Mesenchymal stem cell (in vitro differentiated cells and primary cell): Measurements from ENCODE around the gene JAK2.

ENCODE experiments used
- DNase-seq: peaks from one replicate; pipeline ENCODE4 v3.0.0-alpha.2; 2013
- H2AFZ ChIP-seq: one replicate; pipeline ENCODE4 v1.6.1; 2013; ENCODE audit warnings: low read depth, mild to moderate bottlenecking, control low read depth, inconsistent platforms, low read length, moderate library complexity
- H2AK5ac ChIP-seq: 2 replicates; pipeline ENCODE4 v1.6.1; 2013; ENCODE audit warnings: low read length, moderate library complexity, mild to moderate bottlenecking, inconsistent platforms; ENCODE audit not compliant: severe bottlenecking
- H2BK120ac ChIP-seq: one replicate; pipeline ENCODE4 v1.6.1; 2013; ENCODE audit warnings: low read depth, mild to moderate bottlenecking, inconsistent platforms, low read length, moderate library complexity
- H2BK12ac ChIP-seq, 2 experiments: one replicate each; pipeline ENCODE4 v1.6.1; 2013; ENCODE audit warnings: inconsistent platforms in 2 of 2, low read length in 2 of 2, mild to moderate bottlenecking in 2 of 2, moderate library complexity in 2 of 2, control low read depth in 1 of 2
- H2BK15ac ChIP-seq: one replicate; pipeline ENCODE4 v1.6.1; 2013; ENCODE audit warnings: mild to moderate bottlenecking, low read depth, inconsistent platforms; ENCODE audit not compliant: poor library complexity, severe bottlenecking
- H2BK5ac ChIP-seq: 2 replicates; pipeline ENCODE4 v1.6.1; 2013; ENCODE audit warnings: low read depth, mild to moderate bottlenecking, low read length, control low read depth, inconsistent platforms; ENCODE audit not compliant: poor library complexity, severe bottlenecking
- H3K14ac ChIP-seq, 2 experiments: one replicate each; pipeline ENCODE4 v1.6.1; 2013; ENCODE audit warnings: inconsistent platforms in 2 of 2, low read length in 2 of 2, control low read depth in 1 of 2, mild to moderate bottlenecking in 1 of 2, moderate library complexity in 1 of 2
- H3K18ac ChIP-seq, 2 experiments: one replicate each; pipeline ENCODE4 v1.6.1; 2013; ENCODE audit warnings: inconsistent platforms in 2 of 2, low read length in 2 of 2, control low read depth in 1 of 2, low read depth in 1 of 2, mild to moderate bottlenecking in 1 of 2
- H3K23ac ChIP-seq, 2 experiments: one replicate each; pipeline ENCODE4 v1.6.1; 2013; ENCODE audit warnings: inconsistent platforms in 2 of 2, low read length in 2 of 2, mild to moderate bottlenecking in 2 of 2, moderate library complexity in 2 of 2, control low read depth in 1 of 2
- H3K27ac ChIP-seq: 2 replicates; pipeline ENCODE4 v1.5.1; 2013; ENCODE audit warnings: mild to moderate bottlenecking, moderate library complexity, low read length, control low read depth, inconsistent platforms; ENCODE audit not compliant: poor library complexity, severe bottlenecking
- H3K27me3 ChIP-seq, 2 experiments: 2 replicates each; pipeline versions ENCODE4 v1.6.1 to v1.7.0; 2013; ENCODE audit warnings: low read length in 2 of 2, mild to moderate bottlenecking in 2 of 2, moderate library complexity in 2 of 2, control low read depth in 1 of 2, inconsistent platforms in 1 of 2; ENCODE audit not compliant: control insufficient read depth in 1 of 2, insufficient read depth in 1 of 2
- H3K36me3 ChIP-seq, 2 experiments: 2 replicates each; pipeline versions ENCODE4 v1.6.1 to v1.7.0; 2013; ENCODE audit warnings: low read length in 2 of 2, control low read depth in 1 of 2, inconsistent platforms in 1 of 2, low read depth in 1 of 2, mild to moderate bottlenecking in 1 of 2; ENCODE audit not compliant: insufficient read depth in 2 of 2, control insufficient read depth in 1 of 2
- H3K4ac ChIP-seq, 2 experiments: one replicate each; pipeline ENCODE4 v1.6.1; 2013; ENCODE audit warnings: inconsistent platforms in 2 of 2, low read length in 2 of 2, mild to moderate bottlenecking in 2 of 2, moderate library complexity in 2 of 2, control low read depth in 1 of 2, low read depth in 1 of 2
- H3K4me1 ChIP-seq: 2 replicates; pipeline ENCODE4 v1.6.1; 2013; ENCODE audit warnings: low read depth, low read length, control low read depth; ENCODE audit not compliant: control insufficient read depth, insufficient read depth
- H3K4me2 ChIP-seq: 2 replicates; pipeline ENCODE4 v1.6.1; 2013; ENCODE audit warnings: low read length, mild to moderate bottlenecking, inconsistent platforms; ENCODE audit not compliant: poor library complexity, severe bottlenecking
- H3K4me3 ChIP-seq, 2 experiments: 2 replicates each; pipeline versions ENCODE4 v1.5.1 to v1.7.0; 2013; ENCODE audit warnings: low read length in 2 of 2, mild to moderate bottlenecking in 2 of 2, control low read depth in 1 of 2, low read depth in 1 of 2; ENCODE audit not compliant: insufficient read depth in 1 of 2
- H3K79me1 ChIP-seq: replicated peaks from 2 replicates; pipeline ENCODE4 v1.6.1; 2013; ENCODE audit warnings: mild to moderate bottlenecking, control low read depth, low read length, inconsistent platforms; ENCODE audit not compliant: poor library complexity, severe bottlenecking
- H3K9ac ChIP-seq: 2 replicates; pipeline ENCODE4 v1.7.0; 2013; ENCODE audit warnings: mild to moderate bottlenecking, low read length, moderate library complexity
- H3K9me3 ChIP-seq: 2 replicates; pipeline ENCODE4 v1.7.0; 2013; ENCODE audit warnings: mild to moderate bottlenecking, low read length; ENCODE audit not compliant: control insufficient read depth
- H4K8ac ChIP-seq: one replicate; pipeline ENCODE4 v1.6.1; 2013; ENCODE audit warnings: inconsistent platforms, mild to moderate bottlenecking, low read length, moderate library complexity
- H4K91ac ChIP-seq: one replicate; pipeline ENCODE4 v1.6.1; 2013; ENCODE audit warnings: mild to moderate bottlenecking, low read length, inconsistent platforms
- WGBS: methylation state at CpG from one replicate; pipeline ENCODE4 v1.1.7; 2013; ENCODE audit warnings: mixed read lengths; 5-methylcytosine and 5-hydroxymethylcytosine counted together

The JAK2 gene

DNA sequence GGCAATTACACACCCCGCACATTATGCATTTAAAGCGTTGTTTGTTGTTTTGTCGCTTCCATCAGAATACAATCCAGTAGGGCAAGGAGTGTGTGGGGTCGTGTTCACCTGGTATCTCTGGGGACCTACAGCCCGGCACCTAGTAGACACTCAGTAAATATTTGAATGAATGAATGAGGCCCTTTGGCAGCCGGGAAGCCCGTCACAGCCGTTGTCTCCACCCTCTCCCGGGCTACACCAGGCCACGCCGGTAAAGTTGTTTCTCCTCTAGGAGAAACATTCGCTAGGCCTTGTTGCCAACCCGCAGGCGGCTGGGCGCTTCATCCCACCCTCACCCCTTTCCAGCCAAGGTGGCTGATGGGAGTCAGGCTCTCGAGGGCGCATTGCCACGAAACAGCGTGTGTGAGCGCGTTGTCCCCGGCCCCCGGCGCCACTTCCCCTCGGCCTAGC lies 876 bp upstream of the JAK2 start:
- no peaks in the 10 kb centered on the region for H3K27me3 ChIP-seq
- peak overlapping the region; percentile 61 for H2BK5ac ChIP-seq
- peak overlapping the region; percentile 98 to 99 for H3K18ac ChIP-seq
- no peaks in the 10 kb centered on the region for H3K9me3 ChIP-seq
- H3K27ac ChIP-seq, result peak overlapping the region; percentile 99
- WGBS, result 26% methylated on average over 12 of the region's 25 CpGs
- H3K4me1 ChIP-seq, result peaks cover 2% of the 10 kb centered on the region
- no peak for DNase-seq
- peaks cover 3% of the 10 kb centered on the region for H3K79me1 ChIP-seq
- H2BK120ac ChIP-seq, result peak overlapping the region; percentile 99
- H4K8ac ChIP-seq, result peak overlapping the region; percentile 99
- peaks cover 0 to 7% of the 10 kb centered on the region in 2 experiments for H3K36me3 ChIP-seq
- H2BK12ac ChIP-seq, result peak overlapping the region; percentile 82 to 96
- peak overlapping the region in 1 of 2 experiments; percentile 96 for H3K14ac ChIP-seq
- H4K91ac ChIP-seq, result peak overlapping the region; percentile 98
- H3K4ac ChIP-seq, result peak overlapping the region; percentile 90 to 93
- H3K23ac ChIP-seq, result peak overlapping the region in 1 of 2 experiments; percentile 95
- peak overlapping the region; percentile 95 for H3K9ac ChIP-seq
- no peak overlapping the region for H2AK5ac ChIP-seq
- H3K4me3 ChIP-seq, result peak overlapping the region; percentile 92
- peak overlapping the region; percentile 86 for H2BK15ac ChIP-seq
- H2AFZ ChIP-seq, result peak overlapping the region; percentile 79
- peak overlapping the region; percentile 97 for H3K4me2 ChIP-seq

DNA sequence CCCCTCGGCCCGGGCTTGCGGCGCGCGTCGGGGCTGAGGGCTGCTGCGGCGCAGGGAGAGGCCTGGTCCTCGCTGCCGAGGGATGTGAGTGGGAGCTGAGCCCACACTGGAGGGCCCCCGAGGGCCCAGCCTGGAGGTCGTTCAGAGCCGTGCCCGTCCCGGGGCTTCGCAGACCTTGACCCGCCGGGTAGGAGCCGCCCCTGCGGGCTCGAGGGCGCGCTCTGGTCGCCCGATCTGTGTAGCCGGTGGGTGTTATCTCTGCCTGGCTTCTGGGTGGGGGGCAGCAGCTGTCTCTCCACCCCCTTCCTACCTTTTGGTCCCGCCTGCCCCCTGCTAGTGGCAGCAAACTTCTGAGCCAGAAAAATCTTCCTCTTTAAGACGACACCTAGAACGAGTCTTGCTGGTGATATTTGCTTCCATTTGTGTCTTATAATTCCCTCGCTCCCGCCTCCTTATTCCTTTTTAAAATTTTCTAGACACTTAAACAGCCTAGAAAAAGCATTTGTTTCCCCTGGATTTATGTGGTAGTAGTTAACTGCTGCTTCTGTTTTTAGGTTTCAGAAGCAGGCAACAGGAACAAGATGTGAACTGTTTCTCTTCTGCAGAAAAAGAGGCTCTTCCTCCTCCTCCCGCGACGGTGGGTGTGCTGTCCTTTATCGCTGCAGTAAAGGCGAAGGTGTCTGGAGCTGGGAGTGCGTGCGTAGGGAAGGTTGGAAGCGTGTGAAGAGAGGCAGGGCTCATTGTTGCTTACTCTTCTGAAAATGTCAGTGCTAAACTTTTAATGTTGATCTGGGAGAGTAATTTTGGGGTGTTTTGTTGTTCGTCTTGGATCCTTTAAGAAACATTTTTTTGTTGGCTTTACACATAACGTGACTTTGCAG lies 554 bp downstream of the JAK2 start:
- peaks cover 7% of the 10 kb centered on the region for H3K79me1 ChIP-seq
- peaks cover 2% of the 10 kb centered on the region for H3K4me1 ChIP-seq
- H3K36me3 ChIP-seq, result peaks cover 0 to 12% of the 10 kb centered on the region in 2 experiments
- peak overlapping the region; percentile 45 to 78 for H2BK12ac ChIP-seq
- H3K4me2 ChIP-seq, result peak overlapping the region; percentile 97
- peak; percentile 79 for DNase-seq
- H3K9me3 ChIP-seq, result no peaks in the 10 kb centered on the region
- peak overlapping the region; percentile 93 for H2BK5ac ChIP-seq
- peak overlapping the region; percentile 92 for H3K4me3 ChIP-seq
- H3K14ac ChIP-seq, result peak overlapping the region; percentile 93 to 98
- peak overlapping the region; percentile 83 for H2AFZ ChIP-seq
- peak overlapping the region in 1 of 2 experiments; percentile 94 for H3K23ac ChIP-seq
- no peaks in the 10 kb centered on the region for H3K27me3 ChIP-seq
- peak overlapping the region in 1 of 2 experiments; percentile 89 for H3K4ac ChIP-seq
- H3K27ac ChIP-seq, result peak overlapping the region; percentile 30
- peak overlapping the region; percentile 97 to 98 for H3K18ac ChIP-seq
- H2AK5ac ChIP-seq, result no peak overlapping the region
- peak overlapping the region; percentile 98 for H4K91ac ChIP-seq
- peak overlapping the region; percentile 92 for H2BK15ac ChIP-seq
- H2BK120ac ChIP-seq, result peak overlapping the region; percentile 94
- 2% methylated on average over 24 of the region's 42 CpGs for WGBS
- peak overlapping the region; percentile 95 for H3K9ac ChIP-seq
- peak overlapping the region; percentile 93 for H4K8ac ChIP-seq

DNA sequence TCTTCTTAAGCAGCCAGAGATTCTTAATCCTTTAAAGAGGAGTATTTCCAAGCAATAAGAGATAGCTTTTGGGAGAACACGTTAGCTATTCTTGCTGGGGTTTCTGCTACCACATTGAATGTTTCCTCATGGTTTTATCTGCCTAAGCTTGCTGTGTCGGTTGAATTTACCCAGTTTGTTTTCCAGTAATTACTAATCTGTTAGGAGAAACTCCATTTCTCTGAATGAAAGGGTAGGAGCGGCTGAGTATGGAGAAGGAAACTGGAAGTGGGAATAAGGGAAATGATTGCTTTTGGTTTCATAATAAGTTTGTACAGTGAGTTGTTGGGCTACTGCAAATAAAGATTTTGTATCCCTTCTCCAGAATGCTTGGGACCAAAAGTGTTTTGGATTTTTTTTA lies 1.2 kb downstream of the JAK2 start:
- Histone ChIP-seq H3K27me3 (no peaks in the 10 kb centered on the region), H3K36me3 (peaks cover 0 to 12% of the 10 kb centered on the region in 2 experiments), H2BK12ac (no peak overlapping the region), H4K91ac (no peak overlapping the region), H4K8ac (no peak overlapping the region), H3K79me1 (peaks cover 7% of the 10 kb centered on the region), H3K18ac (no peak overlapping the region), H3K4me2 (peak overlapping the region; percentile 97), H3K4ac (no peak overlapping the region), H3K27ac (peak overlapping the region; percentile 10), H3K4me1 (peaks cover 2% of the 10 kb centered on the region), H2BK5ac (no peak overlapping the region), H2BK15ac (no peak overlapping the region), H2AFZ (no peak overlapping the region), H3K4me3 (peak overlapping the region in 1 of 2 experiments; percentile 92), H2BK120ac (no peak overlapping the region), H3K9me3 (no peaks in the 10 kb centered on the region), H2AK5ac (no peak overlapping the region), H3K9ac (peak overlapping the region; percentile 95), H3K14ac (no peak overlapping the region), H3K23ac (no peak overlapping the region)
- DNase-seq, result peak; percentile 45
- WGBS, result 24% methylated on average over 3 of the region's 3 CpGs

DNA sequence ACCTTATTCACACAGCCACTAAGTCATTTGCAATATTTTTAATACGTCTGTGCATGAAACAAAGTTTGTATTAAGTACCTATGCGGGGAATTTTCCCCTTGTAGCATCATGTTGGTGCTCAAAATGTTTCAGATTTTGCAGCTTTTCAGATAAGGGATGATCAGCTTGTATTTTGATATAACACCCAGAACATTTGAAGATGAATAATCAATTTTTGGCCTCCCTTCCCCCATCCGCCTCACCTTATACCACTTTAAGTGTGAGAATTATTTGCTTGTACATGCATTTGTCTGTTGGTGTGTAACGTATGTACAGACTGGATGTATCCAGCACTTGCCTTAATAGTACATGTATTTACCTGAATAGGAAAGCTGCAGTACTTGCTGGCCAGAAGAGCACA lies 1.7 kb downstream of the JAK2 start:
- Histone ChIP-seq H3K36me3 (peaks cover 0 to 14% of the 10 kb centered on the region in 2 experiments), H2BK15ac (no peak overlapping the region), H3K4me2 (no peak overlapping the region), H3K9ac (peak overlapping the region; percentile 95), H2BK120ac (no peak overlapping the region), H3K23ac (no peak overlapping the region), H2AFZ (no peak overlapping the region), H4K8ac (no peak overlapping the region), H4K91ac (no peak overlapping the region), H3K14ac (no peak overlapping the region), H3K4ac (no peak overlapping the region), H2BK5ac (no peak overlapping the region), H3K79me1 (peaks cover 7% of the 10 kb centered on the region), H3K27ac (no peak overlapping the region), H3K4me3 (peak overlapping the region in 1 of 2 experiments; percentile 92), H2BK12ac (no peak overlapping the region), H3K27me3 (no peaks in the 10 kb centered on the region), H3K9me3 (no peaks in the 10 kb centered on the region), H3K18ac (no peak overlapping the region), H2AK5ac (no peak overlapping the region), H3K4me1 (peaks cover 2% of the 10 kb centered on the region)
- DNase-seq, result no peak
- 92% methylated on average over 2 of the region's 4 CpGs for WGBS
